ENCODE data around the gene RAVER1.

- TF ChIP-seq CTCF (IDR thresholded peaks at IDR 0.05) (no peak), POLR2AphosphoS5 (IDR thresholded peaks at IDR 0.05) (no peak), EP300 (IDR thresholded peaks at IDR 0.05) (no peak), POLR2A (IDR thresholded peaks at IDR 0.05) (no peak)
Measured at GRCh38 chr19:10284065-10284959, 49.0 kb downstream of the RAVER1 start.
